ENCODE measurements around the gene JOSD2.

- TF ChIP-seq POLR2A (IDR thresholded peaks at IDR 0.05; ENCODE audit: low read depth) (no peak), EP300 (IDR thresholded peaks at IDR 0.05) (no peak), POLR2AphosphoS5 (IDR thresholded peaks at IDR 0.05) (no peak), CTCF (IDR thresholded peaks at IDR 0.05) (no peak)
Observed at GRCh38 chr19:50554212-50554611, 43.2 kb upstream of the JOSD2 start.

Data from esophagus muscularis mucosa (tissue), 4 donors.